ENCODE results near the gene MICAL1. TPM values are rescaled to one million over a fixed set of nuclear protein-coding genes. Genes with fewer than 3 reads are reported as not detected.

Gene MICAL1
- total and polyA plus RNA-seq, 10 of the 15 experiments (the other 5 are each of a cell fraction or from before 2014, with no cell fraction given): 0.32 to 71.6 (median 45.3) TPM

DNA sequence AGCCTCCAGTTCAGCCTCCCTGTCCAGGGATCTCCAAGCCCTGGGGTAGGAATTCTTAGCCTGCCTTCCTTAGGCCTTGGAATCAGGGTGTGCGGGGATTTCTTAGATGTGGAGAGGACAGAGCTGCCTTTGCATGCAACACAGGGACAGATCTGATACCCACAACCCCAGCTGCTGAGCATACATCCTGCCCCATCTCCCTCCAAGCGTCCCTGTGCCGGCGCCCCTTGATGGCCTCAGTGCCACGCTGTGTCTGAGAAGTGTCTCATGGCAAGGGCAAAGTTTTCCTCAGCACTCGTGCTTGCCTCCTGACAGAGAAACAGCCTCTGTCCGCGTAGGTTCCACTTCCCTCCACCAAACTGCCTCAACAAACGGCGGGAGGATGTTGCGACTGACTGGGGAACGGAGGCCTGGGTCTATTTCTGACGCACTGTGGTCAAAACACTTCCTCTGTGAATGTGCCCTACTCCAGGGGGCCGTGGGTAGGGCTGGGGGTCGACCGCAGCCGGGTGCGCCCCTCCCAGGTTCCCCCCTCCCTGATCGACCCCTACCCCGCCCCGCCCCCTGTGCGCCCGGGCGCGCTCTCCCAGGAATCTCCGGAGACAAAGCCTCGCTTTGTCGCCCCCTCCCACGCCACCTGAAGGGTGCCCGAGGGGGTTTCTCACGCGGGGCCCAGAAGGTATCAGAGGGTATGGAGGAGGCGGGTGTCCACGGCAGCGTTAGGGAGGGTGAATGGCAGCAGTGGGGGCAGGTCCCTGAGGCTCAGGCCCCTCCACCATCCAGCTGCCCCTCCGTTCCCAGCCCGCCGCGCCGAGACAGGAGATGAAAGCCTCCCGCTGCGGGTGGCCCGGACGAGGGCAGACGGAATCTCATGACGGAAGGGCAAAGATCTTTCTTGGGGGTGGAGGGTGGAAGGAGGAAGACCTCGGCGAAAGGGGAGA lies 806 bp downstream of the MICAL1 start (continued):
- TF ChIP-seq ZNF687 (IDR thresholded peaks at IDR 0.05): peak; percentile 75
- TF ChIP-seq TBL1XR1 (IDR thresholded peaks at IDR 0.05; ENCODE audit: low read depth, low read length): no peak
- peak; percentile 76 for TF ChIP-seq RB1 (IDR thresholded peaks at IDR 0.05; ENCODE audit: borderline replicate concordance)
- TF ChIP-seq E2F8 (IDR thresholded peaks at IDR 0.05; ENCODE audit: low read depth, partially characterized antibody): no peak
- no peak; the same call in 1 of the 2 replicates for TF ChIP-seq NR2F1 (conservative IDR thresholded peaks at IDR 0.05)
- TF ChIP-seq POLR2A (IDR thresholded peaks at IDR 0.05; ENCODE audit: low read depth, low read length): peak; percentile 85
- no peak for TF ChIP-seq ZSCAN29 (IDR thresholded peaks at IDR 0.05)
- TF ChIP-seq MEF2A (IDR thresholded peaks at IDR 0.05; ENCODE audit: insufficient read depth, low read depth, low read length): peak; percentile 74; the same call in 1 of the 2 replicates
- TF ChIP-seq HSF1 (IDR thresholded peaks at IDR 0.05; ENCODE audit: low read depth, low read length): no peak
- TF ChIP-seq IKZF1 (conservative IDR thresholded peaks at IDR 0.05): peak; percentile 60
- no peak for TF ChIP-seq NFYA (IDR thresholded peaks at IDR 0.05; ENCODE audit: borderline replicate concordance, low read depth, low read length)
- peak; percentile 57 to 65; a peak in 2 of 4 replicates for TF ChIP-seq EP300 (IDR thresholded peaks at IDR 0.05; ENCODE audit: borderline replicate concordance in 1 of 2, control insufficient read depth in 1 of 2, low read depth in 2 of 2, low read length in 2 of 2)
- TF ChIP-seq PBX3 (IDR thresholded peaks at IDR 0.05; ENCODE audit: insufficient replicate concordance, low read depth, low read length): no peak
- TF ChIP-seq CREM (IDR thresholded peaks at IDR 0.05; ENCODE audit: low read depth): peak; percentile 70
- peak; percentile 57 for TF ChIP-seq LARP7 (IDR thresholded peaks at IDR 0.05)
- TF ChIP-seq ATF2 (IDR thresholded peaks at IDR 0.05; ENCODE audit: low read length): no peak

Data from GM12878 (cell line).